ENCODE results near the gene CD163L1. TPM values are rescaled to one million over a fixed set of nuclear protein-coding genes. Genes with fewer than 3 reads are reported as not detected.

CD163L1 gene
- total and polyA plus RNA-seq, 9 of the 15 experiments (the other 6 are each of a cell fraction or from before 2014, with no cell fraction given), result 0.54 to 9.2 (median 2.0) TPM

DNA sequence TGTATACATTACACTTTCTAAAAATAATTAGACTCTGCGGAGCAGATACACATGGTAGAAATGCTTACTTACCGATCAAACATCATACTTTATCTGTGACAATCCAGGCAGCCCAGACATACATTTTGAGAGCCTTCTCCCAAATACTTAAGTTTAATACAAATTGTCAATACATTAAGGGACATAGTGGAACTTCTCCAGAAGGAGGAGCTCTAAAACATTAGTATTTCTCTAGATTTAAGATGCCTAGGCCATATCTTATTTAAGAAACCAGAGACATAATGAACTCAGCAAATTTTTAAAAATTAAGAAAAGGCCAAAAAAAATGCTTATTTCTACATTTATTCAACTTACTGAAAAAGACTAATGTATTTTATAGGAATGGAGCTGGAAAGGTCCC is 124.0 kb downstream of the CD163L1 start:
- TF ChIP-seq, protein P1, sequence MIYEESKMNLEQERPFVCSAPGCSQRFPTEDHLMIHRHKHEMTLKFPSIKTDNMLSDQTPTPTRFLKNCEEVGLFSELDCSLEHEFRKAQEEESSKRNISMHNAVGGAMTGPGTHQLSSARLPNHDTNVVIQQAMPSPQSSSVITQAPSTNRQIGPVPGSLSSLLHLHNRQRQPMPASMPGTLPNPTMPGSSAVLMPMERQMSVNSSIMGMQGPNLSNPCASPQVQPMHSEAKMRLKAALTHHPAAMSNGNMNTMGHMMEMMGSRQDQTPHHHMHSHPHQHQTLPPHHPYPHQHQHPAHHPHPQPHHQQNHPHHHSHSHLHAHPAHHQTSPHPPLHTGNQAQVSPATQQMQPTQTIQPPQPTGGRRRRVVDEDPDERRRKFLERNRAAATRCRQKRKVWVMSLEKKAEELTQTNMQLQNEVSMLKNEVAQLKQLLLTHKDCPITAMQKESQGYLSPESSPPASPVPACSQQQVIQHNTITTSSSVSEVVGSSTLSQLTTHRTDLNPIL (CRISPR knock-in tag; IDR thresholded peaks at IDR 0.05), result no peak
- TF ChIP-seq NCOA6 (IDR thresholded peaks at IDR 0.05) (no peak), RAD21 (CRISPR knock-in tag; conservative IDR thresholded peaks at IDR 0.05 in 1 of 2, IDR thresholded peaks at IDR 0.05 in 1 of 2) (peak in 1 of 2 experiments; percentile 26; a peak in 2 of 4 replicates), BRD9 (IDR thresholded peaks at IDR 0.05; ENCODE audit: low read depth, partially characterized antibody) (no peak)
- TF ChIP-seq, protein P2, sequence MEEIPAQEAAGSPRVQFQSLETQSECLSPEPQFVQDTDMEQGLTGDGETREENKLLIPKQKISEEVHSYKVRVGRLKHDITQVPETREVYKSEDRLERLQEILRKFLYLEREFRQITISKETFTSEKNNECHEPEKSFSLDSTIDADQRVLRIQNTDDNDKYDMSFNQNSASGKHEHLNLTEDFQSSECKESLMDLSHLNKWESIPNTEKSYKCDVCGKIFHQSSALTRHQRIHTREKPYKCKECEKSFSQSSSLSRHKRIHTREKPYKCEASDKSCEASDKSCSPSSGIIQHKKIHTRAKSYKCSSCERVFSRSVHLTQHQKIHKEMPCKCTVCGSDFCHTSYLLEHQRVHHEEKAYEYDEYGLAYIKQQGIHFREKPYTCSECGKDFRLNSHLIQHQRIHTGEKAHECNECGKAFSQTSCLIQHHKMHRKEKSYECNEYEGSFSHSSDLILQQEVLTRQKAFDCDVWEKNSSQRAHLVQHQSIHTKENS (CRISPR knock-in tag; IDR thresholded peaks at IDR 0.05), result no peak
- TF ChIP-seq, protein P3, sequence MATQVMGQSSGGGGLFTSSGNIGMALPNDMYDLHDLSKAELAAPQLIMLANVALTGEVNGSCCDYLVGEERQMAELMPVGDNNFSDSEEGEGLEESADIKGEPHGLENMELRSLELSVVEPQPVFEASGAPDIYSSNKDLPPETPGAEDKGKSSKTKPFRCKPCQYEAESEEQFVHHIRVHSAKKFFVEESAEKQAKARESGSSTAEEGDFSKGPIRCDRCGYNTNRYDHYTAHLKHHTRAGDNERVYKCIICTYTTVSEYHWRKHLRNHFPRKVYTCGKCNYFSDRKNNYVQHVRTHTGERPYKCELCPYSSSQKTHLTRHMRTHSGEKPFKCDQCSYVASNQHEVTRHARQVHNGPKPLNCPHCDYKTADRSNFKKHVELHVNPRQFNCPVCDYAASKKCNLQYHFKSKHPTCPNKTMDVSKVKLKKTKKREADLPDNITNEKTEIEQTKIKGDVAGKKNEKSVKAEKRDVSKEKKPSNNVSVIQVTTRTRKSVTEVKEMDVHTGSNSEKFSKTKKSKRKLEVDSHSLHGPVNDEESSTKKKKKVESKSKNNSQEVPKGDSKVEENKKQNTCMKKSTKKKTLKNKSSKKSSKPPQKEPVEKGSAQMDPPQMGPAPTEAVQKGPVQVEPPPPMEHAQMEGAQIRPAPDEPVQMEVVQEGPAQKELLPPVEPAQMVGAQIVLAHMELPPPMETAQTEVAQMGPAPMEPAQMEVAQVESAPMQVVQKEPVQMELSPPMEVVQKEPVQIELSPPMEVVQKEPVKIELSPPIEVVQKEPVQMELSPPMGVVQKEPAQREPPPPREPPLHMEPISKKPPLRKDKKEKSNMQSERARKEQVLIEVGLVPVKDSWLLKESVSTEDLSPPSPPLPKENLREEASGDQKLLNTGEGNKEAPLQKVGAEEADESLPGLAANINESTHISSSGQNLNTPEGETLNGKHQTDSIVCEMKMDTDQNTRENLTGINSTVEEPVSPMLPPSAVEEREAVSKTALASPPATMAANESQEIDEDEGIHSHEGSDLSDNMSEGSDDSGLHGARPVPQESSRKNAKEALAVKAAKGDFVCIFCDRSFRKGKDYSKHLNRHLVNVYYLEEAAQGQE (IDR thresholded peaks at IDR 0.05; ENCODE audit: borderline replicate concordance), result peak; percentile 12; the same call in 1 of the 2 replicates
- TF ChIP-seq, protein P3 (CRISPR knock-in tag; IDR thresholded peaks at IDR 0.05; ENCODE audit: low read depth), result no peak
- BruUV-seq (replicated peaks), result no TSS peak
- Histone ChIP-seq H3K27me3 (ENCODE audit: control insufficient read depth in 2 of 2, insufficient read depth in 2 of 2, low read length in 2 of 2) (no peaks in the 10 kb centered on the region), H3K4me3 (no peak overlapping the region), H2AFZ (ENCODE audit: low read depth, low read length) (no peak overlapping the region), H3K9me1 (ENCODE audit: control insufficient read depth, insufficient read depth, low read length) (no peaks in the 10 kb centered on the region), H3K36me3 (ENCODE audit: control insufficient read depth, insufficient read depth, low read length) (no peaks in the 10 kb centered on the region), H3K9ac (ENCODE audit: insufficient read depth in 1 of 2, low read depth in 2 of 2, low read length in 2 of 2) (no peak overlapping the region), H3K79me2 (ENCODE audit: control insufficient read depth, insufficient read depth, low read length) (no peaks in the 10 kb centered on the region), H4K20me1 (replicated peaks; ENCODE audit: control insufficient read depth, insufficient read depth, low read length) (no peaks in the 10 kb centered on the region), H3K9me3 (replicated peaks; ENCODE audit: control insufficient read depth, insufficient read depth, low read depth, low read length) (no peaks in the 10 kb centered on the region), H3K27ac (ENCODE audit: extremely low read depth, low read depth, low read length) (no peak overlapping the region), H3K4me2 (ENCODE audit: insufficient read depth, low read length) (no peak overlapping the region), H3K4me1 (replicated peaks in 1 of 2; ENCODE audit: control insufficient read depth in 2 of 2, insufficient read depth in 2 of 2, low read length in 2 of 2) (peaks cover 0 to 4% of the 10 kb centered on the region in 2 experiments; a peak in 3 of 5 replicates)
- WGBS (ENCODE audit: insufficient coverage, low coverage, missing lambda C conversion rate), result 48% methylated on average over 2 of the region's 2 CpGs
- DNase-seq (ENCODE audit: extremely low read depth in 1 of 4, low spot score in 3 of 4) (no peak), ATAC-seq (no peak), FAIRE-seq (no peak)
- intact Hi-C loops (cut with micrococcal nuclease), result loop anchor here (10.0 kb wide), 1 partner anchor 315 kb away; no protein-coding TSS in a partner anchor
- ChIA-PET POLR2A (interaction anchor here (1.7 kb wide), 1 partner anchor 25 kb away, joined by 4 read pairs; no protein-coding TSS in a partner anchor), CTCF (ENCODE audit: low intra/inter-chr PET ratio) (no interaction called here)
- in situ Hi-C loops (cut with MboI), result no loop called here

Data from K562 (cell line).